Cerebellar cortex (tissue), 1 donor: ENCODE data around the gene SPATA17.

Source experiments
- DNase-seq: peaks from one replicate; pipeline ENCODE4 v3.0.0-alpha.2; 2015; ENCODE audit warnings: low spot score

Gene SPATA17

GRCh38 chr1:217911908-217912307 is 280.8 kb downstream of the SPATA17 start:
- DNase-seq, result no peak

GRCh38 chr1:217917281-217917887 is 286.2 kb downstream of the SPATA17 start:
- DNase-seq, result peak; percentile 11

GRCh38 chr1:217919683-217920388 is 288.7 kb downstream of the SPATA17 start:
- no peak for DNase-seq
